SK-MEL-5 (cell line): Measurements from ENCODE around the gene SORT1. TPM values are rescaled to one million over a fixed set of nuclear protein-coding genes. Genes with fewer than 3 reads are reported as not detected.

Experiments used
- DNase-seq: peaks from one replicate; pipeline ENCODE4 v3.0.0-alpha.2; 2016; ENCODE audit warnings: low read depth, low spot score
- in situ Hi-C: cut with HindIII; loops from 2 replicates; pipeline ENCODE4 v1.10.0; 2016; ENCODE audit warnings: low sequenced_read_pairs, high pct_unique_total_duplicates, low pct_unique_long_range_greater_than_20kb
- total RNA-seq: library from RNA; depleted of rRNA; stranded (reverse); fragments of >200 nt; shearing (Covaris generic); gene quantifications from 2 replicates; pipeline ENCODE4 v1.2.3, GENCODE V29; 2014

Gene SORT1
- total RNA-seq, 1 experiment from 2014 or later = 23.7 TPM

DNA sequence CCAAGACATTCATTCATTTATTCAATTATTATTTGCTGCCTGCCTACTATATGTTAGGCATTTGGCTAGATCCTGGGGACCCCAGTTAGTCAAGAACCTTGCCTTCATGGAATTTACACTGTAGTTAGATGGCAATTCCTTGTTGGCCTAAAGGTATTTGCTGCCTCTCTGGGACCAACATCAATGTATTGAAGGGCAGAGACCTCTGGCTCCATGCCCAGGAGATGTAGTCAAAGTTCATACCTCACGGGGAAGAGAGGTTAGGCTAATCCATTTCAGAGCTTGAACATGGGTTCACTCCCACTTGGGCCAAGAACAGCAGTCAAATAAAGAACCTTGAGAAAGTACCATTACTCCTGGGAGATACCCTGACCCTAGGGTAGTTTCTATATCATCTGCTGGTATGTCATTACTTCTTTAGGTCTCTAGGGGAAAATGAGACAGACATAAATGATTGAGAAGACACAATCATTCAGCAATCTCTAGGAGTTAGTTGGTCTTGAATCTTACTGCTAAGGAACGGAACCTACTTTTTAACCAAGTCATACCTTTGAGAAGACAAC is 32.0 kb downstream of the SORT1 start:
- in situ Hi-C loops = no loop called here
- DNase-seq = no peak

DNA sequence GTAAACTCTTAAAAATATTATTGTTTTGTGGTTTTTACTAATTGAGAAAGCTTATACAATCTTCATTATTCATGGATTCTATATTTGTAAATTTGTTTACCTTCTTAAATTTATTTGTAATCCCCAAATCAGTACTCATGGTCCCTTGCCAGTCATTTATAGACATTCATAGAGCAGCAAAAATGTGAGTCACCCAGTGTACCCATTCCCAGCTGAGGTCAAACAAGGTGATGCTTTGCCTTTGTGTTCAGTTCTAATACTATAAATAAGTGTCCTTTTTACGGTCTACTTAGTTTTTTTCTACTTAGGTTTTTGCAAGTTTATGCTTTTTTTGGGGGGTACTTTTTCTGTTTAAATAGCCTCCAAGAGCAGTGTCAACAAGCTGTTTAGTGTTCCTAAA is 36.1 kb downstream of the SORT1 start:
- in situ Hi-C loops = no loop called here
- no peak for DNase-seq

DNA sequence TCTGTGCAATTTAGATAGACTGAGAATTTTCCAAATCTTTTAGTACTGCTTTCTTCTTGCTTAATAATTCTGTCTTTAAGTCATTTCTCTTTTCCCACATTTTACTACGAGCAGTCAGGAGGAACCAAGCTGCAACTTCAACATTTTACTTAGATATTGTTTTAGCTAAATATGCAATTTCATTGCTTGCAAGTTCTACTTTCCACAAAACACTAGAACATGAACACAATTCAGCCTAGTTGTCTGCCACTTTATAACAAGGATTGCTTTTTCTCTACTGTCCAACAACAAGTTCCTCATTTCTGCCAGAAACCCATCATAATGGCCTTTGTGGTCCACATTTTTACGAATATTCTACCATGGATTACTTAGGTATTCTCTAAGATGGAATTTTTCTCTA is 36.6 kb downstream of the SORT1 start:
- DNase-seq = no peak
- in situ Hi-C loops = no loop called here

DNA sequence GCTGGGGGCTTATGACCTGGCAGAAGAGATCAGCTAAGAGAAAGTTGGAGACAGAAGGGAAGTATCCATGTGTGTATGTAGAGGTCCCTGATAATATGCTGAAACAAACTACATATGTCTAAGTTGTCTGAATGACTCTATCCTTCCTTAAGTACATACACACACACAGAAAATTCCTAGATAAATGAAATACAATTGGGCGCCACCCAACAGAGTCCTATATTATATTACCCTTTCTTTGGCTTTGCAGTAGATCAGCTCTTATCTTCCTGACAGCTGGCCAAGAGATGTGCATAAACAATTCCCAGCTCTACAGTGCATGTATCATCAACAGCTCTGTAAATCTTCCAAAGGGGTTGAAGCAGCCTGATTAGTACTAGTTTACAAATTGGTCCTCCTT is 40.1 kb downstream of the SORT1 start:
- no peak for DNase-seq
- in situ Hi-C loops = no loop called here

DNA sequence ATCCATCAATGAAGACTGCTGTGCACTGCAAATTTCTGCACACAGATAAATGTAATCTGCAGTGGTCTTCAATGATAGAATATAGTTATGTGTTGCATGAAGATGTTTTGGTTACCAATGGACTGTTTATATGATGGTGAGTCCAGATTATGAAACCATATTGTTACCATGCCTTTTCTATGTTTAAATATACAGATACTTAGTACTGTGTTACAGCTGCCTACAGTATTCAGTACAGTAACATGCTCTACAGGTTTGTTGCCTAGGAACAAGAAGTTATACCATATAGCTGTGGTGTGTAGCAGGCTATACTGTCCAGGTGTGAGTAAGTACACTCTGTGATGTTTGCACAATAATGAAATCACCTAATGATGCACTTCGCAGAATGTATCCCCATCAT is 40.8 kb downstream of the SORT1 start:
- in situ Hi-C loops = no loop called here
- no peak for DNase-seq

GRCh38 chr1:109356505-109356904 is 41.2 kb downstream of the SORT1 start:
- no peak for DNase-seq
- in situ Hi-C loops = no loop called here

DNA sequence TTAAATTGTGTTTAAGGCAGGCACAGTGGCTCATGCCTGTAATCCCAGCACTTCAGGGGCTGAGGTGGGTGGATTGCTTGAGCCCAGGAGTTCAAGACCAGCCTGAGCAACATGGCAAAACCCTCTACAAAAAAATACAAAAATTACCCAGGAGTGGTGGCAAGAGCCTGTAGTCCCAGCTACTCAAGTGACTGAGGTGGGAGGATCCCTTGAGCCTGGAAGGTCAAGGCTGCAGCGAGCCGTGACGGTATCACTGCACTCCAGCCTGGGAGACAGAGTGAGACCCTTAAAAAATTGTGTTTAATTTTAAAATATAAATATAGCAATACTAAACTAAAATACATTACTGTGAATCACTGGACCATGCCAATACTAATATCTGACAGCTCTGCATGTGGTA is 42.8 kb downstream of the SORT1 start:
- in situ Hi-C loops = no loop called here
- no peak for DNase-seq

GRCh38 chr1:109351457-109351856 is 46.3 kb downstream of the SORT1 start:
- in situ Hi-C loops = no loop called here
- DNase-seq = no peak

- DNase-seq = no peak
- in situ Hi-C loops = no loop called here
Observed at GRCh38 chr1:109350655-109351054, 47.1 kb downstream of the SORT1 start.

DNA sequence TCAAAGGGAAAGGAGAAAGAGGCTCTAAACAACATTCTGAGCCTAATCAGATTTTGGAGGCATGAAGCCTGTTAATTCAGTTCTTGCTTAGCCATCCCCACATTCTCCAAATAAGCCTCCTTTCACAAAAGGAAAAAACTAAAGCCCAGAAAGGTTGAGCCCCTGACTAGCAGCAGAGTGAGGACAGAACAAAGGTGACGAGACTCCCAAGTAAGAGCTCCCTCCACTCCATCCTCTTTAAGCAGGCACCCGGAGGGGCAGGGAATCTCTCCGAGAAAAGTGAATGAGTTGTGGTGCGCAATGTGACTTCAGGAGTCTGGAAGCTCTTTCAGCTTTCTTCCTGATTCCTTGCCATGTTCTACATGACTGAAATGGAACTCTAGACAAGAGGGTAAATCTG is 47.5 kb downstream of the SORT1 start:
- DNase-seq = no peak
- in situ Hi-C loops = no loop called here

DNA sequence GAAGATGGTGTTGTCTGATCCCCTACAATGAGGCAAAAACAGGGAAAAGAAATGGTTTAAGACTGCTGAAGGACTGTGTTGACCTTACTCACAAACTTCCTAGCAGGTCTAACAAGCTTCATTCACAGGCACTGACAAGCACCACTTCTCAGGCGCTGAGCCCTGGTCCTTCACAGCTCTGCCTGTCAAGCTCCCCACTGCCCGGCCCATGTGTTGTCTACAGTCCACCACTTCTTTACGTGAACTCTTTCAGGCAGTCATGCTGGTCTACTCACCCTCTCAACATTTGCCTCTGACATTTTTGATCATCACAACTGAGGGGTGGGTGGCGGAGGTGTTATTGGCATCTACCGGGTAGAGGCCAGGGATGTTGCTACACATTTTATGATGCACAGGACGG is 50.2 kb downstream of the SORT1 start:
- in situ Hi-C loops = no loop called here
- no peak for DNase-seq

GRCh38 chr1:109341944-109342930 is 55.5 kb downstream of the SORT1 start:
- in situ Hi-C loops = no loop called here
- DNase-seq = no peak

DNA sequence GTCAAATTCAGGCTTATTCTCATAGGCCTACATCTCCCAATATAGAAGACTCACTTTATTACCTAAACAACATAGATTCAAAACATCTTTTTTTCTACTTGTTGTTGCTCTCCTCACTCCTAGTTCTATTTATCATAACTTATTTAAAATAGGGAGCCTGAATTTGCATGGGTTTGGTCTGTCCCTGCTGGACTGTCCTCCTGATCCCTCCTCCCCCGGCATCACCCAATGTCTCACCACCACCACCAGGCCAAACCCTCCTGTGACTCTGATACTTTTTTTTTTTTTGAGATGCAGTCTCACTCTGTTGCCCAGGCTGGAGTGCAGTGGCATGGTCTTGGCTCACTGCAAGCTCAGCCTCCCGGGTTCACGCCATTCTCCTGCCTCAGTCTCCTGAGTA is 59.1 kb downstream of the SORT1 start:
- in situ Hi-C loops = no loop called here
- DNase-seq = no peak

GRCh38 chr1:109338091-109338490 is 59.6 kb downstream of the SORT1 start:
- DNase-seq = no peak
- in situ Hi-C loops = no loop called here

DNA sequence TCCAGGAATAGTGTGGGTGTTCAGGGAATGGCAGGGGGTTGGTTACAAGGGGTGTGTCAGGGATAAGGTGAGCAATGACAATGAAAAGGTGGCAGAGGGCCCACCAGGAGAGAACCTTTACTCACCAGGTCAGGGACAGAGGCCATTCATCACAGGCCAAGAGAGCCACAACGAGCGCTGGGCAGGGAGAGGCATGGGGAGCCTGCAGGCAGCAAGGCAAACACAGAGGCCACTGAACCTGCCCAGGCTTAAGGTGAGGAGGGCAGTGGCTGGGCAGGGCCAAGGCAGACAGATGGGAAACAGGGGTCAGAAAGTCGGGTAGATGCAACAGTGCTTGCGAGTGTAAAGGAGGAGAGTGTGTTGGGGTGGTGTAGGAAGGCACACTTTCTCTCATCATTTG is 62.6 kb downstream of the SORT1 start:
- DNase-seq = no peak
- in situ Hi-C loops = no loop called here

- in situ Hi-C loops = no loop called here
- no peak for DNase-seq
Observed at GRCh38 chr1:109331113-109331512, 66.6 kb downstream of the SORT1 start.

DNA sequence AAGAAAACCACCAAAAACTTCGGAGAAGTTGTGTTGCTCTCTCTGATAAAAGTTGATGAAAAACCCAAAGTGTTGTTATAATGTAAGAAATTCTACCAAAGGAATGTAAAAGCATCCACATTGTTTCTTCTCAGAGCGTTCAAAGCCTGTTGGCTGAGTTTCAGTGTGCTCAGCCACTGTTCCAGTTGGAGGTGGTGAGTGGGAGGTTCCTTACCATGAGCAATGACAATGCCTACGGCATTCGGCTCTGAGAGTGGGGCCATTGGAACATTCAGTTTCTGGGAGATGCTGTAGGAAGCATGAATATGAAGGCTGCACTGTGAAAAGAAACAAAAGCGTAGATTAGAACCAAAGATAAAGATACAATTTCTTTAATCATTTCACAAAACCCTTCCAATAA is 70.4 kb downstream of the SORT1 start:
- no peak for DNase-seq

GRCh38 chr1:109322974-109323373 is 74.7 kb downstream of the SORT1 start:
- in situ Hi-C loops = no loop called here
- DNase-seq = no peak

More for the DNA sequence above, 70.4 kb downstream of the SORT1 start:
- in situ Hi-C loops = no loop called here

GRCh38 chr1:109319114-109319513 is 78.6 kb downstream of the SORT1 start:
- in situ Hi-C loops = no loop called here
- DNase-seq = no peak
